Lower leg skin (tissue), 3 donors: Measurements from ENCODE around the gene NELFB.

Experiments
- POLR2A ChIP-seq, 2 donors: fragments of 450-650 bp; IDR thresholded peaks; one replicate each; pipeline ENCODE4 v1.6.1; 2016 to 2017; ENCODE audit warnings: antibody characterized with exemption in 2 of 2, mild to moderate bottlenecking in 1 of 2, moderate library complexity in 1 of 2
- TF ChIP-seq, protein P1 (sequence below), 3 donors: fragments of 450-650 bp; IDR thresholded peaks; one replicate each; pipeline ENCODE4 v1.5.1; 2016; ENCODE audit warnings: antibody characterized with exemption in 3 of 3, mild to moderate bottlenecking in 3 of 3, moderate library complexity in 2 of 3

DNA sequence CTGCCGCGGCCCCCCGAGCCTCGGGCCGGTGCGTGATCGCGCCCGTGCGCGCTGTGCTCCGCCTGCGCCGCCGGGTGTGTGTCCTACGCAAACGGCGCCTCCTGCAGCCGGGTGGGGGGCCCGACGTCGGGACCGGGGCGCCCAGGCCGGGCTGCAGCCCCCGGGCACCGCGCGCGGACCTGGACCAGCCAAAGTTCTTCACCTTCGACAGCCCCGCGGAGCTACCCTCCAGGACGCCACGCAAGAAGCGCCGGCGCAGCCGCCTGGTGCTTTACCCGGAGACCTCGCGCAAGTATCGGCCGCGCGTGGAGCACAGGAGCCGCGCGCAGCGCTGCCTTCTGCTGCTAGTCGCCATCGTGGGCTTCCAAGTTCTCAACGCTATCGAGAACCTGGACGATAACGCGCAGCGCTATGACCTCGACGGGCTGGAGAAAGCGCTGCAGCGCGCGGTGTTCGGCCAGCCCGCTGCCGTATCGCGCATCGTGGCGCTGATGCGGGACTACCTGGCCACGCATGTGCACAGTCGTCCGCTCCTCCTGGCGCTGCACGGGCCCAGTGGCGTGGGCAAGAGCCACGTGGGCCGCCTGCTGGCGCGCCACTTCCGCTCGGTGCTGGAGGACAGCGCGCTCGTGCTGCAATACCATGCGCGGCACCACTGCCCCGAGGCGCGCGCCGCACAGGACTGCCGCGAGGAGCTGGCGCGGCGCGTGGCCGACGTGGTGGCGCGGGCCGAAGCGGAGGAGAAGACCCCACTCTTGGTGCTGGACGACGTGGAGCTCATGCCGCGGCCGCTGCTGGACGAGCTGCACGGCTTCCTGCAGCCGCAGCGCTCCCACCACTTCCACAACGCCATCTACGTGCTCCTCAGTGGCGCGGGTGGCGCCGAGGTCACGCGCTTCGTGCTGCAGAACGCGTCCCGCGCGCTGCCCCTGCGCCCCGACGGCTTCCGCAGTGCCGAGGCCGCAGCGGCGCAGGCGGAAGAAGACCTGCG, 23.9 kb downstream of the NELFB start:
- TF ChIP-seq, protein P1, sequence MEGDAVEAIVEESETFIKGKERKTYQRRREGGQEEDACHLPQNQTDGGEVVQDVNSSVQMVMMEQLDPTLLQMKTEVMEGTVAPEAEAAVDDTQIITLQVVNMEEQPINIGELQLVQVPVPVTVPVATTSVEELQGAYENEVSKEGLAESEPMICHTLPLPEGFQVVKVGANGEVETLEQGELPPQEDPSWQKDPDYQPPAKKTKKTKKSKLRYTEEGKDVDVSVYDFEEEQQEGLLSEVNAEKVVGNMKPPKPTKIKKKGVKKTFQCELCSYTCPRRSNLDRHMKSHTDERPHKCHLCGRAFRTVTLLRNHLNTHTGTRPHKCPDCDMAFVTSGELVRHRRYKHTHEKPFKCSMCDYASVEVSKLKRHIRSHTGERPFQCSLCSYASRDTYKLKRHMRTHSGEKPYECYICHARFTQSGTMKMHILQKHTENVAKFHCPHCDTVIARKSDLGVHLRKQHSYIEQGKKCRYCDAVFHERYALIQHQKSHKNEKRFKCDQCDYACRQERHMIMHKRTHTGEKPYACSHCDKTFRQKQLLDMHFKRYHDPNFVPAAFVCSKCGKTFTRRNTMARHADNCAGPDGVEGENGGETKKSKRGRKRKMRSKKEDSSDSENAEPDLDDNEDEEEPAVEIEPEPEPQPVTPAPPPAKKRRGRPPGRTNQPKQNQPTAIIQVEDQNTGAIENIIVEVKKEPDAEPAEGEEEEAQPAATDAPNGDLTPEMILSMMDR (IDR thresholded peaks at IDR 0.05), result no peak
- TF ChIP-seq POLR2A (IDR thresholded peaks at IDR 0.05), result no peak
